Esophagus muscularis mucosa (tissue), 4 donors: ENCODE measurements around the gene TRABD2B.

Experiments
- CTCF ChIP-seq, 3 experiments: fragments of 200-600 bp in 2 of 3; fragments of 450-650 bp in 1 of 3; sonication (generic) in 2 of 3; IDR thresholded peaks; one replicate each; pipeline ENCODE4 v1.5.1; 2017 to 2019; ENCODE audit warnings: antibody characterized with exemption in 3 of 3, mild to moderate bottlenecking in 2 of 3, moderate library complexity in 1 of 3
- EP300 ChIP-seq: sonication (generic); formaldehyde crosslinking; IDR thresholded peaks from one replicate; pipeline ENCODE4 v1.6.1; 2017; ENCODE audit warnings: antibody characterized with exemption
- POLR2AphosphoS5 ChIP-seq, 2 donors: sonication (generic); formaldehyde crosslinking; IDR thresholded peaks; one replicate each; pipeline ENCODE4 v1.6.1; 2017; ENCODE audit warnings: antibody characterized with exemption in 2 of 2

- TF ChIP-seq CTCF (IDR thresholded peaks at IDR 0.05), result no peak
- no peak for TF ChIP-seq POLR2AphosphoS5 (IDR thresholded peaks at IDR 0.05)
- TF ChIP-seq EP300, result no peak
These were observed 110.1 kb downstream of the TRABD2B start for GRCh38 chr1:47887060-47887459.
